Astrocyte (in vitro differentiated cells and primary cell): Measurements from ENCODE around the gene HEXIM2.

Experiments used
- EZH2 ChIP-seq: IDR thresholded peaks from 2 replicates; pipeline ENCODE4 v1.6.1; 2012; ENCODE audit warnings: mild to moderate bottlenecking, low read length, inconsistent platforms; ENCODE audit not compliant: insufficient read depth
- TF ChIP-seq, protein P1 (sequence below): IDR thresholded peaks from 2 replicates; pipeline ENCODE4 v1.5.1; 2011; ENCODE audit warnings: low read depth, mild to moderate bottlenecking, inconsistent platforms, low read length, moderate library complexity; ENCODE audit not compliant: insufficient read depth

DNA sequence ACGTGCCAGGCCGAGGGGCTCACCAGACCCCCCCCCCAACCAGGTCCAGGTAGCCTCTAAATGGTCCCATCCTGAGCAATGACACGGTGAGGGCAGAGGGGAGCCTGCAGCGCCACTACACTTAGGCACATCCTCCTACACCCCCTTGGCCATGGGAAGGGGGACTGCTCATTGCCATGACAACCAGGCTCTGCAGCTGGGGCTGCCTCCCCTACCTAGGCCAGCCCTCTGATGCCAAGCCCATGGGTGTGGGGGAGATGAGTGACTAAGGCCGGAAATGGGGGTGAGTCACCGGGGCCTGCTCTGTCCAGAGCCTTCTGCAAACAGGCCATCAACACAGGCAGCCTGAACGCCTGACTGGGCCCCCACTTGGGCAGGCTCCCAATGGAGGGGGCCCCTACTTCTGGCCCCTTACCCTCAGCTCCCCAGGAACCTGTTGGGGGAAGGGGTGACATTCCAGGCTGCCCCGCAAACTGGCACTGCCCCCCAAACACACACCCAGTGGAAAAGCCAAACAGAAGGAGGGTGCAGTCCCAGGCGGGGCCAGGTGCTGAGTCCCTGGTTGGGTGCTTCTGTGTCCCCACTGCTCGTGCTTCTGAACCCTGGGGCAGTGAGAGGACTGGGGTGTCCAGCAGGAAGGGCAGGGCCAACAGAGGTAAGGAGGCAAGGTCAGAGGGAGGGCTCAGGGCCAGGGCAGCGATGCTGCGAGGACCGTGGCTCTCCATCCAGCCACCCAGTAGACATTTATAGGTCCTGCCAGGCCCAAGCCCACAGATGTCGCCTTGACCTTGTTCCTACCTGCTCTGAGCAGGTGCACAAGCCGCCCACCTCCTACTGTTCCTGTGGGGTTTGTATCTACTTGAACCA is 37.5 kb upstream of the HEXIM2 start:
- TF ChIP-seq, protein P1, sequence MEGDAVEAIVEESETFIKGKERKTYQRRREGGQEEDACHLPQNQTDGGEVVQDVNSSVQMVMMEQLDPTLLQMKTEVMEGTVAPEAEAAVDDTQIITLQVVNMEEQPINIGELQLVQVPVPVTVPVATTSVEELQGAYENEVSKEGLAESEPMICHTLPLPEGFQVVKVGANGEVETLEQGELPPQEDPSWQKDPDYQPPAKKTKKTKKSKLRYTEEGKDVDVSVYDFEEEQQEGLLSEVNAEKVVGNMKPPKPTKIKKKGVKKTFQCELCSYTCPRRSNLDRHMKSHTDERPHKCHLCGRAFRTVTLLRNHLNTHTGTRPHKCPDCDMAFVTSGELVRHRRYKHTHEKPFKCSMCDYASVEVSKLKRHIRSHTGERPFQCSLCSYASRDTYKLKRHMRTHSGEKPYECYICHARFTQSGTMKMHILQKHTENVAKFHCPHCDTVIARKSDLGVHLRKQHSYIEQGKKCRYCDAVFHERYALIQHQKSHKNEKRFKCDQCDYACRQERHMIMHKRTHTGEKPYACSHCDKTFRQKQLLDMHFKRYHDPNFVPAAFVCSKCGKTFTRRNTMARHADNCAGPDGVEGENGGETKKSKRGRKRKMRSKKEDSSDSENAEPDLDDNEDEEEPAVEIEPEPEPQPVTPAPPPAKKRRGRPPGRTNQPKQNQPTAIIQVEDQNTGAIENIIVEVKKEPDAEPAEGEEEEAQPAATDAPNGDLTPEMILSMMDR: no peak
- TF ChIP-seq EZH2: no peak
